Small intestine (tissue), 7 donors: ENCODE data around the gene PLA2G7. TPM values are rescaled to one million over a fixed set of nuclear protein-coding genes. Genes with fewer than 3 reads are reported as not detected.
"Not testable (repeated sequence)": the region's sequence is repeated elsewhere in the genome, so short reads cannot be mapped to it uniquely, and the experiment has no call there.

Experiments used
- DNase-seq, 2 donors: peaks; one replicate each; pipeline versions ENCODE4 v3.0.0 to v3.0.0-alpha.2; 2013
- FAIRE-seq: peaks from 2 replicates; lab custom pipeline; 2012; peaks lifted over from hg19 to GRCh38; lab: Jason Lieb, UNC
- H3K27ac ChIP-seq, 3 donors: one replicate each; pipeline ENCODE4 v1.5.1; 2013; ENCODE audit warnings: low read length in 2 of 3, mild to moderate bottlenecking in 2 of 3, control low read depth in 1 of 3, inconsistent platforms in 1 of 3, low read depth in 1 of 3, moderate library complexity in 1 of 3
- H3K27me3 ChIP-seq, 3 donors: one replicate each; pipeline ENCODE4 v1.6.1; 2013; ENCODE audit warnings: low read length in 3 of 3, inconsistent platforms in 1 of 3; ENCODE audit not compliant: control insufficient read depth in 3 of 3, insufficient read depth in 3 of 3
- H3K36me3 ChIP-seq, 3 donors: one replicate each; pipeline ENCODE4 v1.6.1; 2013; ENCODE audit warnings: low read length in 3 of 3, inconsistent platforms in 1 of 3, low read depth in 1 of 3, mild to moderate bottlenecking in 1 of 3, moderate library complexity in 1 of 3; ENCODE audit not compliant: control insufficient read depth in 3 of 3, insufficient read depth in 2 of 3
- H3K4me1 ChIP-seq, 3 donors: one replicate each; pipeline ENCODE4 v1.6.1; 2013; ENCODE audit warnings: low read length in 2 of 3, inconsistent platforms in 1 of 3, low read depth in 1 of 3, mild to moderate bottlenecking in 1 of 3, moderate library complexity in 1 of 3; ENCODE audit not compliant: control insufficient read depth in 3 of 3, insufficient read depth in 2 of 3
- H3K4me3 ChIP-seq, 3 donors: one replicate each; pipeline ENCODE4 v1.5.1; 2013; ENCODE audit warnings: low read length in 3 of 3, control low read depth in 1 of 3, inconsistent platforms in 1 of 3, low read depth in 1 of 3, mild to moderate bottlenecking in 1 of 3, moderate library complexity in 1 of 3
- H3K9me3 ChIP-seq, 2 donors: one replicate each; pipeline ENCODE4 v1.6.1; 2013; ENCODE audit warnings: low read depth in 1 of 2, low read length in 1 of 2; ENCODE audit not compliant: control insufficient read depth in 2 of 2, insufficient read depth in 1 of 2
- WGBS, 3 donors: extraction: QIAGEN DNeasy Blood & Tissue Kit; methylation state at CpG; one replicate each; pipeline ENCODE4 v1.1.7; 2013; 5-methylcytosine and 5-hydroxymethylcytosine counted together
- polyA plus RNA-seq, 4 donors: library from polyadenylated mRNA; stranded (reverse) in 3 of 4; unstranded in 1 of 4; fragments of 200-250 nt in 3 of 4; fragments of 120-200 nt in 1 of 4; gene quantifications; one replicate each; pipeline versions ENCODE4 v1.2.1 to v1.2.3, GENCODE V29; 2013
- donor health status: healthy with polysubstance abuse.
- donor health status: control.
- donor health status: control.
- donor health status: Bipolar disorder and iron deficiency.
- donor health status: healthy.

The PLA2G7 gene
- polyA plus RNA-seq, 4 donors: 0.67 to 3.5 (median 1.2) TPM

DNA sequence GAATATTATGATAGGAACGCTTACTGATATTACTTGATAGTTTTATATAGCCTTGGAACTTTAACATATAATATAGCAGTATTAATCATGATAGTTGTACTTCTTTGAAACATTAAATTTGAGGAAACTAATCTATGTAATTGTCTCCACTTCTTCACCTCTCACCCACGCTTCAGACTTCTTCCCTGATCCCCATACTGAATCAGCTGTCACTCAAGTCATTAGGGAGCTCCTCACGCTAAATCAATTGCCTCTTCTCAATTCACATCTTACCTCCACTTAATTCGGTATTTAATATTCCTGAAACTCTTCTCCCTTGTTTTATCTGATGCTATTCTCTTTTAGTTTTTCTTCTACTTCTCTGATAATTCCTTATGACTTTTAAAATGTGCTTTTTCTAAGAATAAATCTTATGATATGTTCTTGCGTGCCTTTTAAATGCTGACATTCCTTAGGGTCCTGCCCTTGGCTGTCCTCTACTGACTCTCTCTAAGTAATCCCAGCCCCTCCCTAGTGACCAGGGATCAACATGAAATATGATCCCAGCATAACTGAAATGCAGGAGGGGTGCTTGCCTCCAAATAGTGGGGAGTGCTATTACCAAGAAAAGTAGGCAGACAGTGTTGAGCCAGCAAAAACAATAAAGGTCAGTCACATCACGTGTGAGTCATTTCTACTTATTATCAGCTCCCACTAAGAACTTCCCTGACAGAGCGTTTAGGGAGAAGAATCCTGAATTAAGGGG lies 21.5 kb upstream of the PLA2G7 start:
- DNase-seq (peak in 1 of 2 donors; percentile 39), FAIRE-seq (no peak)
- H3K4me1 ChIP-seq: peaks cover 0 to 3% (median 0%) of the 10 kb centered on the region in 3 donors
- H3K4me3 ChIP-seq: no peak overlapping the region
- H3K9me3 ChIP-seq: no peaks in the 10 kb centered on the region
- no peak overlapping the region for H3K27ac ChIP-seq
- WGBS, 3 donors: 65 to 68% (median 68%) methylated on average over 7 of the region's 7 CpGs
- no peaks in the 10 kb centered on the region for H3K36me3 ChIP-seq
- no peaks in the 10 kb centered on the region for H3K27me3 ChIP-seq

DNA sequence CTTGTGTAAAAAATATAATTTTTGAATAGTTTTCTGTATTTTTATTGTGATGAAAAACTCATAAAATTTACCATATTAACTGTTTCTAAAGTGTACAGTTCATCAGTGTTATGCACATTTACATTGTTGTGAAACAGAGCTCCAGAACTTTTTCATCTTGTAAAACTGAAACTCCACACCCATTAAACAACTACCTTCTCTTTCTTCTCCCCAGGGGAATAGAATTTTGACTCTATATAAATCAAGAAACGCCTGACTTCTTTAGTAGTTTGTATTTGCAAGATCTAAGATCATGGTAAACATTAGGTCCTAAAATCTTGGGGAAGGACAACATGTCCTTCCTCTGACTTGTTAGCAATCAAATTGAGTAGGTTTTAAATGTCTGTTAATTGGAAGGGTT lies 20.7 kb upstream of the PLA2G7 start:
- no peaks in the 10 kb centered on the region for H3K4me1 ChIP-seq
- DNase-seq: no peak
- H3K4me3 ChIP-seq: no peak overlapping the region
- no peaks in the 10 kb centered on the region for H3K36me3 ChIP-seq
- H3K27me3 ChIP-seq: no peaks in the 10 kb centered on the region
- H3K9me3 ChIP-seq: no peaks in the 10 kb centered on the region
- H3K27ac ChIP-seq: no peak overlapping the region
- FAIRE-seq: no peak
- WGBS, 3 donors: 31 to 49% (median 45%) methylated on average over 1 of the region's 1 CpG

DNA sequence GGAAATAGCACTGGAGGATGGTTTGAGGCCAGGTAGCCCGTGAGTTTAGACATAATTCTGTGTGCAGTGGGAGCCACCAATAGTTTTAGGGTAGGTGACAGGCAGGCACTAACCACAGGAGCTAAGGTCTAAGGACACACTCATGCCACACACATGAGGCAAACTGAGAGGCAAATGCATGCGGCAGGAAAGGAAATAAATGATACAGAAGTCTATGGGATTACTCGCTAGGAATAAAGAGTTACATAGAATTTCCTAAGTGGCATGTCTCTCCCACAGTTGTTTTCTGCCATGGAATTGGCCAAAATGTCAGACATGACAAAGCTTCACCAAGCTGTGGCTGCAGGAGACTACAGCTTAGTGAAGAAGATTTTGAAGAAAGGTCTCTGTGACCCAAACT lies 16.5 kb upstream of the PLA2G7 start:
- FAIRE-seq: no peak
- WGBS, 3 donors: 61 to 87% (median 62%) methylated on average over 3 of the region's 3 CpGs
- no peak overlapping the region for H3K4me3 ChIP-seq

DNA sequence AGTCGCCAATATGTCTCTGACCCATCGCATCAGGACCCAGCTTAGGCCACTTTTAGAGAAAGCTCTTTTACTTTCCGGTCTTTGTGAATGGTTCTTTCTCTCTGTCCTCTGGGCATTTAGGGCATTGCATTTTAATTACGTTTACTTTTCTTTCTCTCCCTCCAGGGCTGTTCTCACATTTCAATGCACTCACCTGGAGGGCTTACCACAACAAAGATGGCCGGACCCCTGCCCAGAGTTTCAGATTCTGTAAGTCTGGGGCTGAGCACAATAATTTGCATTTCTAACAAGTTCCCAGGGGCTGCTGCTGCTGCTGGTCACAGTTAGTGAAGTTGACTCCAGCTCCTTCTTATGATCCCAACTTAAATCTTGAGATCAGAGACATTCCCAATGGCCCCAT lies 14.6 kb upstream of the PLA2G7 start:
- Histone ChIP-seq H3K9me3 (no peaks in the 10 kb centered on the region), H3K27me3 (no peaks in the 10 kb centered on the region), H3K4me1 (no peaks in the 10 kb centered on the region), H3K27ac (no peak overlapping the region), H3K36me3 (no peaks in the 10 kb centered on the region), H3K4me3 (no peak overlapping the region)
- FAIRE-seq: no peak
- DNase-seq: no peak
- 82 to 93% (median 89%) methylated on average over 5 of the region's 5 CpGs for WGBS, 3 donors

More for the DNA sequence above, 16.5 kb upstream of the PLA2G7 start:
- no peak for DNase-seq
- Histone ChIP-seq H3K36me3 (no peaks in the 10 kb centered on the region), H3K27ac (no peak overlapping the region), H3K9me3 (no peaks in the 10 kb centered on the region), H3K4me1 (no peaks in the 10 kb centered on the region), H3K27me3 (no peaks in the 10 kb centered on the region)

DNA sequence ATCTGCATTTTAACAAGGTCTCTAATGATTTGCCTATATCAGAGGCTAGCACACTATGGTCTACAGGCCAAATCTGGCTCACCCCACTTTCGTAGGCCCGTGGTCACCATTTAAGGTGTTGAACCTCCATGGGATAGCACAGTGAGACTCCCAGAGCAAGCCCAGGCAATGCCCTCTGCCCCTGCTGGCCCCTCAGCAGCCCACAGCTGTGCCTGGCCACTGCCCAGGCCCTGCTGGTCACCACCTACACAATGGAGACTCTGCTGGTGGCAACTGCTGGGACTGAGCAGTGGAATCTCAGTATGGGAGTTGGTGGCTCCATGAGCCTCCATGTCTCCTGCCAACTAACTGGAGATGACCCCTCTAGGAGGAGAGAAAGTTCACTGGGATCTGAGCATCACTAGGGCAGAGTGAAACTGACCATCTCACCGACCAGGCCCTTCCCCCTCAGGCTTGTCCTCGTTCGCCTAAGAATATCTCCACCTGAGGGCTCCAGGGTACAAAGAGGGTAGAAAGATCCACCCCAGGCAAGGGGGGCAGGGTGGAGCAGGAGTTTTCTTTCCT lies 13.8 kb upstream of the PLA2G7 start:
- Histone ChIP-seq H3K4me1 (no peaks in the 10 kb centered on the region), H3K27ac (no peak overlapping the region), H3K4me3 (no peak overlapping the region), H3K9me3 (no peaks in the 10 kb centered on the region), H3K36me3 (no peaks in the 10 kb centered on the region), H3K27me3 (no peaks in the 10 kb centered on the region)
- FAIRE-seq (no peak), DNase-seq (no peak)
- 89 to 93% (median 92%) methylated on average over 5 of the region's 5 CpGs for WGBS, 3 donors

DNA sequence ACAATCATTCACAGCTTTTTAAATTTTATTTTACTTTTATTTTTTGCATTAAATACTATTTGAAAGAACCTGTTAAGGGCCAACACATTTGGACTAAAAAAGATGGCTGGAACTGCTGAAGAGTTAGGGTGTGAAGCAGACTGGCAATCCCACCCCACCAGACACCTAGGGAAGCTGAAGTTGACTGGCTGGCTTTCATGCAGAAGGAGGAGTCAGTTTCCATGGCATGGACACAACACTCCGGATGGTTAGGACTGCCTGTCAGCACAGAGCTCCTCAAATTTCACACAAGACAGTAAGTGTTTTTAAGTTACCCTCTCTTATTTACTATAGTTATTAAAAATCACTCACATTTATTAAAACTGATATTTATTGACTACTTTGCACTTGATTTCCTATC lies 11.5 kb upstream of the PLA2G7 start, which contains the start of gene ANKRD66:
Gene ANKRD66, plus strand, starts transcription at position 238 of the 400 bp plus-strand sequence. CDS start 5,016 bp downstream, outside the sequence.
- Histone ChIP-seq H3K27ac (no peak within 1 kb of the TSS), H3K4me3 (no peak within 1 kb of the TSS), H3K9me3 (no peaks in the 10 kb centered on the region), H3K4me1 (no peaks in the 10 kb centered on the region), H3K36me3 (no peaks in the 10 kb centered on the region), H3K27me3 (no peaks in the 10 kb centered on the region)
- FAIRE-seq (no peak), DNase-seq (no peak)
- WGBS, 3 donors: 81 to 89% (median 86%) methylated on average over 1 of the region's 1 CpG

DNA sequence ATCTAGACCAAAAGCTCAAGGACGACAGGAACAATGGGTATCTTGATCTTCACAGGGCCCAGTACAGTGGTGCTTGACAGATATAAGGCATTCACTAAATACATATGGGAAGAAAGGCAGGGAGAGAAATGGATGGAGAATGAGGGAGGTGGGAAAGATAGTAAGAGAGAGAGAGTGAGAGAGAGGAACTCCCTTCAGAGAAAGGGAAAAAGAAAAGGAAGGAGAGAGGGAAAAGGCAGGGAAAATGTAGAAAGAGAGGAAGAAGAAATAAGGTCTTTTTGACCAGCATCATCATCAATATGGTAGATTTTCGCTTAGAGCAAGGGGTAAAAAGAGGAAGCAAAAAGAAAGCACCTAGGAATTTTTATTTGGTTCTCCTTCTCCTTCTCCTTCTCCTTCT lies 10.8 kb upstream of the PLA2G7 start:
- DNase-seq (no peak), FAIRE-seq (no peak)
- 55 to 71% (median 70%) methylated on average over 2 of the region's 2 CpGs for WGBS, 3 donors
- no peaks in the 10 kb centered on the region for H3K36me3 ChIP-seq
- H3K4me1 ChIP-seq: no peaks in the 10 kb centered on the region
- no peak overlapping the region for H3K4me3 ChIP-seq
- H3K27ac ChIP-seq: no peak overlapping the region
- H3K27me3 ChIP-seq: no peaks in the 10 kb centered on the region
- H3K9me3 ChIP-seq: no peaks in the 10 kb centered on the region

DNA sequence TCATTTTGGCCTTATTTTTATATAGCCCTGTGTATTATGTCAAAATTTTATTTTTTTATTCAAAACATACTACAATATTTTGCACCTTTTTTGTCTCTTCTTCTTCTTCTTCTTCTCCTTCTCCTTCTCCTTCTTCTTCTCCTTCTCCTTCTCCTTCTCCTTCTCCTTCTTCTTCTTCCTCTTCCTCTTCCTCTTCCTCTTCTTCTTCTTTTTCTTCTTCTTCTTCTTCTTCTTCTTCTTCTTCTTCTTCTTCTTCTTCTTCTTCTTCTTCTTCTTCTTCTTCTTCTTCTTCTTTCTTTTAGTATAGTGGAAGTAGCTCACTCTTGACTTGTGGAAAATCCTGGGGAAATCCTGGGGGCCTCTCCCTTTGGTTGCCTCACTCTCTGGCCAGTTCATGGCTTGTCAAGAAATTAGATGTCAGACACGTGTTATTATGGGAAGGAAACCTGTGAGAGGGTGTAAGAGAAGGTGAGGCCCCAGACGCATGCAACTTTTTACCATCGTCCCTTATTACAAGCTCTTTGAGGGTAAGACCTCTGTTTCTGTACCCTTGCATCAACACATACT lies 9.1 kb upstream of the PLA2G7 start:
- not testable (repeated sequence) for FAIRE-seq, H3K9me3 ChIP-seq, H3K27ac ChIP-seq, DNase-seq, H3K36me3 ChIP-seq, H3K4me1 ChIP-seq, H3K4me3 ChIP-seq, H3K27me3 ChIP-seq
- WGBS, 3 donors: 72 to 80% (median 73%) methylated on average over 3 of the region's 3 CpGs
